ENCODE measurements around the gene CIROP.
A peak's percentile ranks its signal among the peaks of the same experiment; 100 is the strongest.

Gene CIROP

GRCh38 chr14:23104591-23105347, at the start of gene CIROP:
CIROP (minus strand) TSS chr14:23104989; CDS start chr14:23104920, 69 bp downstream.
- H3K4me3 ChIP-seq (ENCODE audit: low read depth, low read length) = no peak within 1 kb of the TSS
- POLR2A ChIA-PET = interaction anchor here (0.5 kb wide), 1 partner anchor 9 kb away, joined by 3 read pairs; no protein-coding TSS in a partner anchor
- no peak for DNase-seq (ENCODE audit: low read depth, low spot score)
- CTCF ChIA-PET = interaction anchor here (1.4 to 8.4 kb wide), 6 partner anchors 7 to 118 kb away, joined by 4 to 86 read pairs (median 10); partner anchors contain the start of genes ACIN1 and C14orf119
- TF ChIP-seq CTCF (IDR thresholded peaks at IDR 0.05; ENCODE audit: insufficient read depth, low read length, missing control alignments) = no peak

- DNase-seq (ENCODE audit: low read depth, low spot score) = no peak
- ChIA-PET CTCF (interaction anchor here (0.7 to 1.6 kb wide), 8 partner anchors 11 to 85 kb away, joined by 3 to 5 read pairs (median 4); no protein-coding TSS in a partner anchor), POLR2A (interaction anchor here (0.8 to 1.4 kb wide), 2 partner anchors 23 to 27 kb away, joined by 3 to 4 read pairs; no protein-coding TSS in a partner anchor)
Measured at GRCh38 chr14:23153851-23154796, 49.3 kb upstream of the CIROP start.

GRCh38 chr14:23151342-23151741, 46.6 kb upstream of the CIROP start:
- no peak for TF ChIP-seq CTCF (IDR thresholded peaks at IDR 0.05; ENCODE audit: insufficient read depth, low read length, missing control alignments)
- no peak for DNase-seq (ENCODE audit: low read depth, low spot score)
- POLR2A ChIA-PET = no interaction called here
- no peak overlapping the region for H3K4me3 ChIP-seq (ENCODE audit: low read depth, low read length)
- CTCF ChIA-PET = interaction anchor here (0.9 to 1.7 kb wide), 6 partner anchors 9 to 35 kb away, joined by 3 to 8 read pairs (median 4); no protein-coding TSS in a partner anchor

More at GRCh38 chr14:23153851-23154796, 49.3 kb upstream of the CIROP start:
- peak overlapping the region; percentile 13 for H3K4me3 ChIP-seq (ENCODE audit: low read depth, low read length)
- no peak for TF ChIP-seq CTCF (IDR thresholded peaks at IDR 0.05; ENCODE audit: insufficient read depth, low read length, missing control alignments)

- ChIA-PET CTCF (interaction anchor here (0.8 to 3.0 kb wide), 4 partner anchors 9 to 37 kb away, joined by 3 to 8 read pairs (median 4); no protein-coding TSS in a partner anchor), POLR2A (no interaction called here)
- no peak for TF ChIP-seq CTCF (IDR thresholded peaks at IDR 0.05; ENCODE audit: insufficient read depth, low read length, missing control alignments)
- no peak overlapping the region for H3K4me3 ChIP-seq (ENCODE audit: low read depth, low read length)
- DNase-seq (ENCODE audit: low read depth, low spot score) = no peak
Measured at GRCh38 chr14:23149745-23150144, 45.0 kb upstream of the CIROP start.

GRCh38 chr14:23148591-23149249, 43.9 kb upstream of the CIROP start:
- DNase-seq (ENCODE audit: low read depth, low spot score) = no peak
- ChIA-PET POLR2A (no interaction called here), CTCF (interaction anchor here (3.0 kb wide), 1 partner anchor 38 kb away, joined by 8 read pairs; no protein-coding TSS in a partner anchor)
- H3K4me3 ChIP-seq (ENCODE audit: low read depth, low read length) = no peak overlapping the region
- no peak for TF ChIP-seq CTCF (IDR thresholded peaks at IDR 0.05; ENCODE audit: insufficient read depth, low read length, missing control alignments)

All from AG04449 (cell line).